Measurements from ENCODE around the gene EXOC4.
"Not testable (repeated sequence)": the region's sequence is repeated elsewhere in the genome, so short reads cannot be mapped to it uniquely, and the experiment has no call there.

DNA sequence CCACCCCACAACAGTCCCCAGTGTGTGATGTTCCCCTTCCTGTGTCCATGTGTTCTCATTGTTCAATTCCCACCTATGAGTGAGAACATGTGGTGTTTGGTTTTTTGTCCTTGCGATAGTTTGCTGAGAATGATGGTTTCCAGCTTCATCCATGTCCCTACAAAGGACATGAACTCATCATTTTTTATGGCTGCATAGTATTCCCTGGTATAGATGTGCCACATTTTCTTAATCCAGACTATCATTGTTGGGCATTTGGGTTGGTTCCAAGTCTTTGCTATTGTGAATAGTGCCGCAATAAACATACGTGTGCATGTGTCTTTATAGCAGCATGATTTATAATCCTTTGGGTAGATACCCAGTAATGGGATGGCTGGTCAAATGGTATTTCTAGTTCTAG is 26.1 kb downstream of the EXOC4 start:
- not testable (repeated sequence) for TF ChIP-seq ZNF274 (IDR thresholded peaks at IDR 0.05; ENCODE audit: low read depth, low read length); YY1 (IDR thresholded peaks at IDR 0.05; ENCODE audit: insufficient read depth, insufficient read length); SUZ12 (IDR thresholded peaks at IDR 0.05; ENCODE audit: extremely low read depth, insufficient read depth, insufficient read length)

Data from NT2/D1 (cell line).